Coronary artery (tissue), 2 donors: Measurements from ENCODE around the gene CTAG1A.

Source experiments
- DNase-seq: peaks from one replicate; pipeline ENCODE4 v3.0.0-alpha.2; 2017; ENCODE audit warnings: low spot score
- H3K27ac ChIP-seq, 2 donors: fragments of 200-600 bp; sonication (generic); one replicate each; pipeline ENCODE4 v1.5.1; 2016 to 2019
- H3K4me3 ChIP-seq: fragments of 200-600 bp; sonication (generic); 2 replicates; pipeline ENCODE4 v1.5.1; 2016; ENCODE audit warnings: mild to moderate bottlenecking, moderate library complexity
- TF ChIP-seq, protein P1 (sequence below): fragments of 200-600 bp; sonication (generic); IDR thresholded peaks from one replicate; pipeline ENCODE4 v1.5.1; 2019; ENCODE audit warnings: antibody characterized with exemption

Gene CTAG1A

DNA sequence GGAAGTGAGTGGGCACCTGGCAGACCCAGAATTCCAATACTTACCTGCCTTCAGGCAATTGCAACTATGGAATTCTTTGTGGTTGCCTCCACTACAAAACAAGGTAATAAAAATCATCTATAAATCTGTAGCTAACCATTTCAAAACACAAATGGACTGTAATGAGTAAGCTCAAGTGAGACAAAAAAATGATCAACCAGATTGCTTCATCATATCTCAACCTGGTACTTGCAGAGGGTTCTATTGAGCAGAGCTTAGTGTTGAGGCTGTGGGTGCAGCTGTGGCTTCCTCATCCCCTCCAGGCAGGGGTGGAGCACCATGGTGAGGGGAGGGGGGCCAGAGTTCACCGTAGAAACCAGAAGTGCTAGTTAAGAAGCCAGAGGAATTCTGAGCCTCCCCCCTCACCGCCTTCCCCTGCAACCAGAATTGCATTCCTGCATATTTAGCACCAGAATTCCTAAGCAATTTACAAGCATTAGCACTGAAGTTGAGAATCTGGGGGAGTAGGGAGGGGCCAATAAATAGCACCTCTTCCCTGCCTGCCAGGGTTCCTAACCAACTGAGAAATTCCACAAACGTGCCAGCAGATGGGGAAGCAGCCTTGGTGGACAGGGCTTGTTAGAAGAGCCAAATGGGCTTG, 11.5 kb downstream of the CTAG1A start:
- Histone ChIP-seq H3K4me3 (no peak overlapping the region), H3K27ac (no peak overlapping the region)
- peak; percentile 19 for DNase-seq
- TF ChIP-seq, protein P1, sequence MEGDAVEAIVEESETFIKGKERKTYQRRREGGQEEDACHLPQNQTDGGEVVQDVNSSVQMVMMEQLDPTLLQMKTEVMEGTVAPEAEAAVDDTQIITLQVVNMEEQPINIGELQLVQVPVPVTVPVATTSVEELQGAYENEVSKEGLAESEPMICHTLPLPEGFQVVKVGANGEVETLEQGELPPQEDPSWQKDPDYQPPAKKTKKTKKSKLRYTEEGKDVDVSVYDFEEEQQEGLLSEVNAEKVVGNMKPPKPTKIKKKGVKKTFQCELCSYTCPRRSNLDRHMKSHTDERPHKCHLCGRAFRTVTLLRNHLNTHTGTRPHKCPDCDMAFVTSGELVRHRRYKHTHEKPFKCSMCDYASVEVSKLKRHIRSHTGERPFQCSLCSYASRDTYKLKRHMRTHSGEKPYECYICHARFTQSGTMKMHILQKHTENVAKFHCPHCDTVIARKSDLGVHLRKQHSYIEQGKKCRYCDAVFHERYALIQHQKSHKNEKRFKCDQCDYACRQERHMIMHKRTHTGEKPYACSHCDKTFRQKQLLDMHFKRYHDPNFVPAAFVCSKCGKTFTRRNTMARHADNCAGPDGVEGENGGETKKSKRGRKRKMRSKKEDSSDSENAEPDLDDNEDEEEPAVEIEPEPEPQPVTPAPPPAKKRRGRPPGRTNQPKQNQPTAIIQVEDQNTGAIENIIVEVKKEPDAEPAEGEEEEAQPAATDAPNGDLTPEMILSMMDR, result no peak

DNA sequence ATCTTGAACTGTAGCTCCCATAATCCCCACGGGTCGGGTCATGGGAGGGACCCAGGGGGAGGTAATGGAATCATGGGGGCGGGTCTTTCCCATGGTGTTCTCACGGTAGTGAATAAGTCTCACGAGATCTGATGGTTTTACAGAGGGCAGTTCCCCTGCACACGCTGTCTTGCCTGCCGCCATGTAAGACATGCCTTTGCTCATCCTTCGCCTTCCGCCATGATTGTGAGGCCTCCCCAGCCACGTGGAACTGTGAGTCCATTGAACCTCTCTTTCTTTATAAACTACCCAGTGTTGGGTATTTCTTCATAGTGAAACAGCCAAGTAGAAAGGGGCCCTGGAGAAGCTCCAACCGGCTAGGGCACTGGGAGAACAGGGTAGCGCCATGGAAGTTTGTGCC, 12.3 kb downstream of the CTAG1A start:
- no peak overlapping the region for H3K4me3 ChIP-seq
- H3K27ac ChIP-seq, result no peak overlapping the region
- DNase-seq, result peak; percentile 12
- TF ChIP-seq, protein P1, result no peak

DNA sequence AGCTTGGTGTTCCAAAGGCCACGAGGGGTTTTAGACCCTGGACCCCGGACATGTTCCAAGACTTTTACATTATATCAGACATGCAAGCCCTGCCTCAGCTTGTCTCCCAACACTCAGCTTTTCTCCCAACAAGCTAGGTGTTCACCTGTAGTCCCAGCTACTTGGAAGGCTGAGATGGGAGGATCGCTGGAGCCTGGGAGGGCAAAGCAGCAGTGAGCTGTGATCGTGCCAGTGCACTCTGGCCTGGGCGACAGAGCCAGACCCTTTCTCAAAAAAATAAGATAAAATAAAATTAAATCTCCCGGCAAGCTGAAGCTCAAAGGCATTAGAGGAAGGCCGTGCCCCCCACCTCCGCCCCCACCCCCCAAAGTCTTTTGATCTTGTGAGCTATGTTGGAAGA, 13.7 kb downstream of the CTAG1A start:
- Histone ChIP-seq H3K4me3 (no peak overlapping the region), H3K27ac (no peak overlapping the region)
- DNase-seq, result peak; percentile 29
- TF ChIP-seq, protein P1, result no peak

DNA sequence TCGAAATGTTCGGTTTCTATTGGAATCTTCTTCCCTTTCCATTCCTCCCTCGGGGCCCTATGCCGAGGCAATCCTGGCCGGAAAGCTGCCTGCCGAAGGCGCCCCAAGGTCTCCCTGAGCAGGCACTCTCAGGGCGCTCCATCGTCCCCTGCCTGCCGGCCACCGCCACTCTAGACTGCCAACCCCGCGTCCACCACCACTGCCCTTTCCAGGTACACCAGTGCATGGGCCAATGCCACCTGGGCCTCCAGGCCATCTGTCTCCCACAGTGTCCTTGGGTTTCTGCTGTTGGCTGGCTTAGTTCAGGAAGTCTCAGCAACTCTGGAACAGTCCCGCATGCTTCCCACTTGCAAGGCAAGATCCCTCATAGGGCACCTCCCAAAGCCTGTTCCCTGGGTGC, 14.6 kb downstream of the CTAG1A start:
- DNase-seq, result peak; percentile 53
- H3K27ac ChIP-seq, result no peak overlapping the region
- no peak overlapping the region for H3K4me3 ChIP-seq
- TF ChIP-seq, protein P1, result no peak

DNA sequence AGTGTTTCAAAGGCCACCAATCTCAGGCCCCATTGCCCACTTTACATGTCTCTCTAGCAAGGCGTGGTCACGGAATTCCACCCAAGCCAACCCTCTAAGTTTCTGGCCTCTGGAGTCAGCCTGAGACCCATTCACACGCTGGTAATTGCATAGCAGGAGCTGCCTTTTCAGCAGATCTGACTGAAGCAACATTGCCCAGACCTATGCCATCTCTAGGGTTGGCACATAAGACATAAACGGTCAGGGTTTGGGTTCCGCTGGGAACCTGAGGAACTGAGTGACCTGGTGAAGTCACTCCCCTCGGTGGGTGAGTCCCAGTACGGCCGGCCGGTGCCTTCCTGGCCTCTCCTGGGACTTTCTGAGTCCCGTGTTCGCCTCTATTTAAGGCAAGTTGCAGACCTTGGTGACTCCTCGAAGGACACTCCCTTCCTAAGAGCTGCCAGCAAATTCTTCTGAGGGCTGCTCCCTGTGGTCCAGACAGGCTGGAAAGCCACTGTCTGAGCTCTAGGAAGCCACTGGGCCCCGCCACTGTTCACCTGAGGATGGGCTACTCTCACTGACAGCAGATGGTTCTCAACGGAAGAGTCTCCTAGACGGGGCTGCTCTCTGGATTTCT, 15.9 kb downstream of the CTAG1A start:
- H3K27ac ChIP-seq, result no peak overlapping the region
- TF ChIP-seq, protein P1, result no peak
- no peak overlapping the region for H3K4me3 ChIP-seq
- DNase-seq, result peak; percentile 52

DNA sequence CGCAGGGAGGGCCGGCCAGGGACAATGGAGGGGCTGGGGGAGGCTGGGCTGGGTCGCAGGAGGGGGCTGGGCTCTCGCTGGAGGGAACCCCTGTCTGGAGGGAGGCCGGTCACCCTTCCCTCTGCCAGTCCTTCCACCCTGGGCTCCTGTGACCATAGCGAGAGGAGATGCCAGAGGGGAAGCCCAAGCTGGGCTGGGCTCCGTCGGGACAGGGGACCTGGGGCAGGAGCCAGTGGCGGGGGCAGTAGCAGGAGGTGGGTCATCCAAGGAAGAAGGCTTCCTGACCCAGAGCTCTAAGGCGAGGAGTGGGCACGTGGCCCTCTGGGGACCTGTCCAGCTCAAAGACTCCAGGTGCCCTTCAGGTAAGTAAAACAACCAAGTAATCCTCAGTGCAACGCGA, 17.3 kb downstream of the CTAG1A start:
- TF ChIP-seq, protein P1, result no peak
- Histone ChIP-seq H3K27ac (no peak overlapping the region), H3K4me3 (no peak overlapping the region)
- peak; percentile 53 for DNase-seq

DNA sequence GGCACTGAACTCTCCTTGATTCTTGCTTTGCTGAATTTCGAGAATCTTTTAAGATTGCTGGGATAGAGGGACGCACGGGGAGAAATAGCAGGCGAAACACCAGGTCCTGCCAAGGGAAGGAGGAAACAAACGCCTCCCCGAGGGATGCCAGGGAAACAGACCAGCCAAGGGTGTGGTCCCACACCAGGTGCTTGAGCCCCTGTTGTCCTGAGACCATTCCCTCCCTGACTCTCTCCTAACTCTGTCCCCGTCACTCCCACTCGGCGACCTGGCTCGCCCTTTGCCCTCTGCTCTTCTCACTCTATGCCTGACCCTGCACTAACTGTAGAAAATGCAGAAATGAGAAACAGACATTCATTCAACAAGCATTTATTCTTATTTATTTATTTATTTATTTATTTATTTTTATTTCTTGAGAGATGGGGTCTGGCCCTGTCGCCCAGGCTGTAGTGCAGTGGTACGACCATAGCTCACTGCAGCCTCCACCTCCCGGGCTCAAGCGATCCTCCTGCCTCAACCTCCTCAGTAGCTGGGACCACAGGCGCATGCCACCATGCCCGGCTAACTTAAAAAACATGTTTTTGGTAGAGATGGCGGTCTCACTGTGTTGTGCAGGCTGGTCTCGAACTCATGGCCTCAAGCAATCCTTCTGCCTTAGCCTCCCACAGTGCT, 18.0 kb downstream of the CTAG1A start:
- Histone ChIP-seq H3K27ac (no peak overlapping the region), H3K4me3 (no peak overlapping the region)
- TF ChIP-seq, protein P1, result no peak
- DNase-seq, result peak; percentile 53
